NOMO-1 treated with DMSO at 0.1 percent for 48 hours (cell line): ENCODE data around the gene CYP26B1.

ENCODE experiments used
- DNase-seq: peaks from one replicate; lab custom pipeline; 2025; ENCODE audit not compliant: unreplicated experiment; lab: John Stamatoyannopoulos, UW

The CYP26B1 gene, protein sequence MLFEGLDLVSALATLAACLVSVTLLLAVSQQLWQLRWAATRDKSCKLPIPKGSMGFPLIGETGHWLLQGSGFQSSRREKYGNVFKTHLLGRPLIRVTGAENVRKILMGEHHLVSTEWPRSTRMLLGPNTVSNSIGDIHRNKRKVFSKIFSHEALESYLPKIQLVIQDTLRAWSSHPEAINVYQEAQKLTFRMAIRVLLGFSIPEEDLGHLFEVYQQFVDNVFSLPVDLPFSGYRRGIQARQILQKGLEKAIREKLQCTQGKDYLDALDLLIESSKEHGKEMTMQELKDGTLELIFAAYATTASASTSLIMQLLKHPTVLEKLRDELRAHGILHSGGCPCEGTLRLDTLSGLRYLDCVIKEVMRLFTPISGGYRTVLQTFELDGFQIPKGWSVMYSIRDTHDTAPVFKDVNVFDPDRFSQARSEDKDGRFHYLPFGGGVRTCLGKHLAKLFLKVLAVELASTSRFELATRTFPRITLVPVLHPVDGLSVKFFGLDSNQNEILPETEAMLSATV

DNA sequence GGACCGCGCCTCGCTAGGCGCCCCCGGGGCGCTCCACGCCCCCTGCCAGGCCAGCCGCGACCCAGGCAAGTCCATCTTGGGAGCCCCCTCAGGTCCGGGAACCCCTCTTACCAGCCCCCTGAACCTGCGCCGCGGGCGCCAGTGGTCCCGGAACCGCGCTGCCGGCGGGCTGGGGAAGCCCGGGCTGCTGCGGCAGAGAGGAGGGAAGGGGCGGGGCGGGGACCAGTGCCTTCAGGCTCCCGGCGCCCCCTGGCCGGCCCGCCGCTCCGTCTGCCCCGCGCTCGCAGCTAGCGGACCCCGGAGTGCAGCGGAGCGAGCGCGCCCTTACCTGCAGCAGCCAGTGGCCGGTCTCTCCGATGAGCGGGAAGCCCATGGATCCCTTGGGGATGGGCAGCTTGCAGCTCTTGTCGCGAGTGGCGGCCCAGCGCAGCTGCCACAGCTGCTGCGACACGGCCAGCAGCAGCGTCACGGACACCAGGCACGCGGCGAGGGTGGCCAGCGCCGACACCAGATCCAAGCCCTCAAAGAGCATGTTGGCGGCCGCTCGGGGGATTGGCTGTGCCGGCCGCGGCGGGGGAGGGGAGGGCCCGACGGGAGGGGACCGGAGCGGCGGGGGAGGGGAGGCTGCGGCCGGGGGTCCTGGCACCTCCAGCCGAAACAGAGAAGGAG lies at the start of gene CYP26B1:
Gene CYP26B1 (minus strand): TSS at position 560 of the 669 bp plus-strand sequence. CDS start 28 bp downstream, at position 532.
- DNase-seq, result no peak

DNA sequence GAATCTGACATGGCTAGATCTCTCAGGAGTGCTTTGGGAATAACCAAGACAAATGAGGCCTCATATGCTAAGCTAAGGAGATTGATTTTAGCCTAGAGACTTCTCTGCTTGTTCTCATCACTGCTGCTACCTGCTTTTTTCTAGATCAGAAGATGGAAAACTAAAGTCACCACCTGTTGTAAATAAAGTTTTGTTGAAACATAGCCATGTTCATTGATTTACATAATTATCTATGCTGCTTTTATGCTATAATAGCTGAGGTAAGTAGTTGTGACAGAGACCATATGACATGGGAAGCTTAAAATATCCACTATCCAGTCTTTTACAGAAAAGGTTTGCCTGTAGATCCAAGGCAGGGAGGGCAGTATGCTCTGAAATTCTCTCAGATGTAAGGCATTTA lies 46.1 kb upstream of the CYP26B1 start:
- no peak for DNase-seq

DNA sequence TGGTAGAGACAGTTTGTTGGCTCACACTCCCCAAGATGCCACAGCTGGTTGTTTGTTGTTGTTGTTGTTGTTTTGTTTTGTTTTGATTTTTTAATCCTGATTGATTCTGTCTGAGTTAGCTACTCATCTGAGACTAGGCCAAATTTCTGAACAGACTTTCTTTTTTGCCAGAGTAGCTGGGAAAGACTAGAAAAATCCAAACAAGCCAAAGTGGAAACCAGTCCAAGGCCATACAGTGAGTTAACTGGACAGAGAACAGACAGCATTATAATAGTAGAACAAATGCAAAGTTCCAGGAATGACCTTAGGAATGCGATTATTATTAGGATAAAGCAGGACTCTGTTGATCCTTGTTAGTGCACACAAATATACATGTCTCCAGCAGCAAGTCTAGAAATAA lies 43.8 kb upstream of the CYP26B1 start:
- DNase-seq, result no peak

DNA sequence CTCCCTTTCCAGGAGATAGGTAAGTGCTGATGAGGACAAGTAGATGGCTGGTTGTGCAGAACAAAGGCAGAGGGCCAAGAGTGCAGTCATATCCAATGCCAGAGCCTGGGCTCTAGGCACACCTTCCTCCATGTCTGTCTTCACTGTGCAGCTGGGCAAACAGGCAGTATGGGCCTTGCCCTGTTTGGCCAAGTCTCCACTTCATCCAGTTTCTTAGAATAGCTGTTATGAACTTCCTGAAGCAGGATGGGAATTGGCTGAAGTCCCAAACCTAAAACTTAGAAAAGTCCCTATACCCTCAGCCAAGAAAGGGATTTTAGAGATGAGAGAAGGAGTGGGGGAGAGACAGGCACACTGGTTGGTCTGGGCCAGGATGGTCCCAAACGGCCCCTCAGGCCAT lies 37.5 kb upstream of the CYP26B1 start:
- no peak for DNase-seq

DNA sequence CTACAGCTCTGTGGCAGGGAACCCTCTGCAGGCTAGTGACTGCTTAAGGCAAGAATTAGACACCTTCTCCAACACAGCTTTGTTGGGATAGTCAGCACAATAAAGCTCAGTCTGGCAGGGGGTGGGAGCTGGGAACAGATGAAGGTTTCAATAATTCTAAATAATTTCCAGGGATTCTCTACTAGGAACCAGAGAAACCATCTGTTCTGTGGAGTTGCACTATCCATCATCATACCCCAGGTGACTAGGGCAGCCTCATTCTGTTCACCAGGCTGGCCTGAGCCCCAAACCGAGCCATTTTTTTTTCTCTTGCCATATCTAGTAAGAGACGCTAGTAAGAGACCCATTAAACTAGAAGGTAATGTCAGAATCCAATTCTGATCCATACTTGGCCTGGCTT lies 35.8 kb upstream of the CYP26B1 start:
- DNase-seq, result no peak

DNA sequence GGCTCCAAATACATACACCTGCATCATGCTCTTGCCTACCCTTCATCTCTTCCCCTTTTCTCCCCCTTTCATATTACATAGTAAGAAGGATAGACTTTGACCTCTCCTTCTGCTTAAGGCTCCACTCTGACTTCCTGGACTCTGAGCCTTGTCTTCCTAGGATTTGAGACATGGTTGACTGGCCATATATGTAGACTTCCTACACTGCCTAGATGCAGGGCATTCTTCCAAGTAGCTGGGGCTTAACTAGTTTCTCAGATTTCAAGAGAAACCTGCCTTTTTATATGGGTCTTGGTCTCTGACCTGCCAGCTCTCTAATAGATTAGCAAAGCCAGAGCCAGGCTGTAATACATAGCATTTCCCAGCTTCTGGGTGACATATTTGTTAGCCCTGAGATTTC lies 35.4 kb upstream of the CYP26B1 start:
- no peak for DNase-seq

DNA sequence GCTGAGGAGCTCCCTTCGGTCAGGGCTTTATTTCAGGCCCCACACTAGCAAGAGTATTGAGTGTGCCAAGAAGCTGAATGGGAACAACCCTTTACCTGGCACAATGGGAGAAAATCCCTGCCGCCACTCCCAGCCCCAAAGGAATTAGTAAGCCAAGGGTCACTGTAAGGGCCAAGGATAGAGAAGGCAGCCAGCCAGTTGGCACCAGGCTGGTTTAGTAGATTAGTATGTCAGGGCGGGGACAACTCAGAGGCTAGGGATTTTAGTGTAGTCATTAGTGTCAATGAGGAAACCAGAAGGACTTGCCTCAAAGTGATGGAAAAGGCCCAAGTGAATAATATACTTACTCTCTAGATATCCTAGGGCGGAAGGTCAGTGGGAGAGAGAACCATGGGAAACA lies 34.9 kb upstream of the CYP26B1 start:
- DNase-seq, result no peak

DNA sequence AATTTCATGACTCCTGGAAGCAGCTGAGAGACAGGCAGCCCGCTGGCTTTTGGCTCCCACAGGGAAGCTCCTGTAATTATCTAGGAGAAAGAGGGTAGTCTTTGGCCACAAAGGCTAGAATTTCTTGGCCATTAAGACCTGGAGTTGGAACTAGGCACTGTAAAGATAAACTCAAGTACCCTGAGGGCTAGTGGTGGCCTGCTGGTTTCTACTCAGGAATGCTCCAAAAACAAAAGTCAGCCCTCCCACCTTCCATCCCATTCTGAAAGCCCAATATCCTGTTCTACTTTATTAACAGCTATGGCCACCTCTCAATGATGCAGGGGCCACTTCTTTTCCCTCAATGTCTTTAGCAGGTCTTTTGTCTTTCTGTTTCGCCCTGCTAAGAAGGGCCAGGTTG lies 34.0 kb upstream of the CYP26B1 start:
- no peak for DNase-seq

DNA sequence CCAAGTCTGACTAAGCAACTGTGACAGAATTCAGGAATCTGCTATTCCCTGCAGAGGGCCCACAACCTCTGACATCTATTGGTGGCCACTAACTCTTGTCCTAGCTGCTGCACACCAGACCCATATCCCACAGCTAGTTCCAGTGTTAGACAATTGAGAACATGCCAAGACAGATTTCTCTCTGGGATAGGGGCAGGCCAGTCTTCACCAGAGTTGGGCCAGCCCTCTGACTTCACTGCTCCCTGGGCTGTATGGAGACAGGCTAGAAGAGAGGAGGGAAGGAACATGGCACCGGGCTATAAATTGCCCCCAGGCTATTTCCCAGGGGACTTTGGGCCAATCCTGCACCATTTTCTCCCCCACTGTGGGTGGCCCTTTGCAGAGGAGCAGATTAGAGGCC lies 32.7 kb upstream of the CYP26B1 start:
- DNase-seq, result no peak

DNA sequence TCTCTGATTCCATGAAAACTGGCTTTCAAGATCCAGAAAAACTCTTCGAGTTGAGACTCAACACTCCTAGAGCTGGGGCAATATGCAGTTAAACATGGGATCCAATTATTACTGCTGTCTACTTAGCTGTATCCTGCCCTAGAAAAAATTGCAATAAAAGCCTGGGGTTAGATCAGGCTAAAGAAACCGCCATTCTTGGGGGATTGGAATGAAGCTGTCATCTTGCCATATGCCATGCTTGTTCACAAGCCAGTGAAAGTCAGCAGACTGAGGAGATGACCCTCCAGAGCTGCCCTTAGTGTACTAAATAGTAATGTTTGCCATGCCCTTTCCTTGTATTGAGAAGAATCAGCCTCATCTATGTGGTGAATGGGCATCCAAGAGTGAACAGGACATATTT lies 30.9 kb upstream of the CYP26B1 start:
- DNase-seq, result no peak

DNA sequence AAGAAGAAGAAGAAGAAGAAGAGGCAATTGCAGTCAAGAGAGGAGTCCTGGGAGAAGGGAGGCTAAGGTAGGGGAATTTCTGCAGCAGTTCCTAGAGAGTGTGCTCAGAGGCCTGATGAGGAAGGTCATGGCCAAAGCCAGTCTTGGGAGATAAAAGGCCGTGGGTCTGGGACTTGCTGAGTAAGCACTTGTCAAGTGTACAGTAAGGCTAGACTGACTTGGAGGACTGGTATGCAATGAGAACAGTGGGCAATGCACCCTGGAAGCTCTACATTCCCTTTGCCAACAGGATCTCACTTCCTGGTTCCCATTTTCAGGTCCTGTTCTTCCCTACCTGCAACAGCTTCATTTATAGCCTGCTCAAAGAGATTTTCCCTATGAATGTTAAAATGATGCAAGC lies 28.6 kb upstream of the CYP26B1 start:
- no peak for DNase-seq

DNA sequence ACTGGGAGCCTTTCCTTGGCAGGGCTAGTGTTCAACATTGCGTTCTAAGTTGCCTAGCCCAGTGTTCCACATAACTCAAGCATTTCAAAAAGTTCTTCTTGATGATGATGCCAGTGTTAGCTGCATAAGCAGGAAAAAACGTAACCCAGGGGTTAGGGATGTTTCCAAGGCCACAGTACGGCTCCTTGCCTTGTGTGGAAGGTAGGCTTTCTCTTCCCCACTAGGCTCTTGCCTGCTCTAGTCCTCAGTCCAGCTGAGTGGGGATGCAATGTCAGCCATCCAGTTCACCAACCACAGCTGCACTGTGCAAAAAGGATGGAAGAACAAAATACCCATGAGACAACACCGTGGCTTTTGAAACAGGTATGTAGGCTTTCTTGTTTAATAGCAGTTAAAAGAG lies 28.0 kb upstream of the CYP26B1 start:
- DNase-seq, result no peak

DNA sequence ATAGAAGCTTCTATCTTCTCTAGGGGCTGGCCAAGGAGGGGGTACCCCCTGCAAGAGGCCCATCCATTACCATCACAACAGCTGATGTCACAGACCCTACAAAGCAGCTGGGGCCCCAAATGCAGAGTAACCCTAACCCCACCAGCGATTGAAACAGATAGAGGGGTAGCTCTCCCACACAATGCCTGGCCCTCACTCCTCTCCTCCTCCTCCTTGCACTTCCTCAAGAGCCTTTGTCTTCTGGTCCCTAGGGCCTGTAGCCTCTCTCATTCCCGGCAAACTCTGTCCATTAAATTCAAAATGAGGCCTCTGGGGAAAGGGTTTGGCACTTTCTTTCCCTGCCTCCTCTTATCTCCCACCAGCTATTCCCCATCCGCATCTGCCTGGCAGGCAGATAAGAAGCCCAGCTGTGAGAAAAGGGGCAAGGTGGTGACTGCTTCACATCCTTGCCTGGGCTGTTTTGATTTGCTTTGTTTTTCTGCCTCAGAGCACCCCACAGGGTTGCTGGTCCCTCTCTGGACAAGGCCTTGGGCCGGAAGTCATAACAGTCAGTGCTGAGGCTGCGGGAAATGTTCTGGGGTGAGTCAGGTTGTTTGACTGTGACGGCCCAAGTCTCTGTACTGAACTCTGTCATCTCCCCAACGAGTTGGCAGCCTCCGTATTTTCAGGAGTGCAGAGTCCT lies 26.1 kb upstream of the CYP26B1 start:
- DNase-seq, result no peak

DNA sequence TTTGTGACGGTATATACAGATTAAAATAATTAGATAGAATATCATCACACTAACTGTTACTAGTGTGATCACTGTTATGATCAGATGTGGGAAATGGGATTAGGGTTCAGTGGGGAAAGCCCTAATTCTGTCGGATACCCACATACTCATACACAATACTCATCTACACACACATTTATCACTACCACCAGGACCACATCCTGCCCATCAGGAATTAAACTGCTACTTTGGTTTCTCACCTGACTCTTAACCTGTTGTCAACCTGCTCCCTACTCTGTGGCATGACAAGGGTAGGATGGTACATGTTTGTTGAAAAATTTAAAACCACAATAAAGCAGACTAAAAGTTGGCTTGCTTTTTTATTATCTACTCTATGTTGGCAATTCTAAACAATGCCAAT lies 24.8 kb upstream of the CYP26B1 start:
- no peak for DNase-seq

DNA sequence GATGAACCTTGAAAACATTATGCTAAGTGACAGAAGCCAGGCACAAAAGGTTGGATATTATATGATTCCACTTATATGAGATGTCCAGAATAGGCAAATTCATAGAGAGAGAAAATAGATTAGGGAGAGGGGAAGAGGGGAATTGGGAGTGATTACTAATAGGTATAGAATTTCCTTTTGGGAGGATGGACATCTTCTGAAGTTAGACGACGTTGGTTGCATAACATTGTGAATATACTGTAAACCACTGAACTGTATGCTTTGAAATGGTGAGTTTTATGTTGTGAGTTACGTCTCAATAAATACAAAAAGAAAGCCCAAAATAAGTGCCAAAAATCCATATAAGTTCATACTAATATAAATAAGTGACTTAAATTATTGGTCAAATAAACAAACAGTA lies 18.6 kb upstream of the CYP26B1 start:
- DNase-seq, result no peak

DNA sequence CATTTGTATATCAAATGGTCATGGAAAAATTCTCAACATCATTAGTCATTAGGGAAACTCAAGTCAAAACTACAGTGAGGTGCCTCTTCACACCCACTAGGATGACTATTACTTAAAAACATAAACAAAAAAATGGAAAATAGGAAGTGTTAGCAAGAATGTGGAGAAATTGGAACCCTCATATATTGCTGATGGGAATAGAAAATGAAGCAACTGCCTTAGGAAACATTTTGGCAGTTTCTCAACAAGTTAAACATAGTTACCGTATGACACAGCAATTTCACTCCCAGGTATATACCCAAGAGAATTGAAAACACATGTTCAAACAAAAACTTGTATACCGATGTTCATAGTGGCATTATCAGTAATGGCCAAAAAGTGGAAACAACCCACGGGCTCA lies 18.1 kb upstream of the CYP26B1 start:
- DNase-seq, result no peak

DNA sequence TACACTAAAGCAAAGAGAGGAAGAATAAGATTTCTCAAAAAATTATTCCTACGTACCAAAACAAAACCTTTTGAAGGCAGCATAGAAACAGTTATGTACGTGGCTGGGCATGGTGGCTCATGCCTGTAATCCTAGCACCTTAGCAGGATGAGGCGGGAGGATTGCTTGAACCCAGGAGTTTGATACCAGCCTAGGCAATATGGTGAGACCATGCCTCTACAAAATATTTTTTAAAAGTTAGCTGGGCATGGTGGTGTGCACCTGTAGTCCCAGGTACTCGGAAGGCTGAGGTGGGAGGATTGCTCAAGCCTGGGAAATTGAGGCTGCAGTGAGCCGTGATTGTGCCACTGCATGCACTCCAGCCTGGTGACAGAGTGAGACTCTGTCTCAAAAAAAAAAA lies 14.9 kb upstream of the CYP26B1 start:
- DNase-seq, result no peak

DNA sequence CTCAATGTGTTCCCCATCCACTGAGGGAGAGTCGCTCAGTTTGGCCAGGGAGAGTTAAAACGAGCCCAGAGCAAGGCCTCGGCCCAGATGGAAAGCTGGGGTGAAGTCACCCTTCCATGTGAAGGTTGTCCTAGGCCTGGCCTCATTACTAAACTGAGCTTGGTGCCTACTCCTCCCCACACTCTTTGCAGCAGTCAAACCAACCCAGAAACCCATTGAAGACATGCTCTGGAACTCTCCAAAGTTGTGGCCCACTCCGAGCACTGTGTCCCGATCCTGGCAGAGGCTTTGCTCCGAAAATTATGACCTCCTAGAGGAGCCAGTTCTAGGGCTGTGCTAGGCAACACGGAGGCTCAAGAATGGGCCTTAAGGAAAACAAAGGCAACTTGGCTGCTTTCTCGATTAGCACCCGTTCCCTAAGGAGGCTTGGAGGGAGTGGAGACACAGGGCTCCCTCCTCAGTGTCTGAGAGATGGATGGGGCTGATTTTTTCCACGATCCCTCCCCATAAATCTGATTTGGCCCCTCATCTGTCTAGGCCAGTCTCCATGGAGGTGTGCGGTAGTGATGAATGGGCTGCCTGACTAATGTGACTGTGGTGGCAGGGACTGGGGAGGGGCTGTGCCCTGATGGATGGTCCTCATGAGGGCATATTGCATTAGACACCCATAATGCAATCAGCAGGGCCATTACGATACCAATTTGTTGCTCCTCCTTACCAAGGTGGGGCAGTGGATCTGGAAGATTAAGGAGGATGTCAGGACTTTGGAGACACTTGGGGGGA lies 11.7 kb upstream of the CYP26B1 start:
- no peak for DNase-seq

DNA sequence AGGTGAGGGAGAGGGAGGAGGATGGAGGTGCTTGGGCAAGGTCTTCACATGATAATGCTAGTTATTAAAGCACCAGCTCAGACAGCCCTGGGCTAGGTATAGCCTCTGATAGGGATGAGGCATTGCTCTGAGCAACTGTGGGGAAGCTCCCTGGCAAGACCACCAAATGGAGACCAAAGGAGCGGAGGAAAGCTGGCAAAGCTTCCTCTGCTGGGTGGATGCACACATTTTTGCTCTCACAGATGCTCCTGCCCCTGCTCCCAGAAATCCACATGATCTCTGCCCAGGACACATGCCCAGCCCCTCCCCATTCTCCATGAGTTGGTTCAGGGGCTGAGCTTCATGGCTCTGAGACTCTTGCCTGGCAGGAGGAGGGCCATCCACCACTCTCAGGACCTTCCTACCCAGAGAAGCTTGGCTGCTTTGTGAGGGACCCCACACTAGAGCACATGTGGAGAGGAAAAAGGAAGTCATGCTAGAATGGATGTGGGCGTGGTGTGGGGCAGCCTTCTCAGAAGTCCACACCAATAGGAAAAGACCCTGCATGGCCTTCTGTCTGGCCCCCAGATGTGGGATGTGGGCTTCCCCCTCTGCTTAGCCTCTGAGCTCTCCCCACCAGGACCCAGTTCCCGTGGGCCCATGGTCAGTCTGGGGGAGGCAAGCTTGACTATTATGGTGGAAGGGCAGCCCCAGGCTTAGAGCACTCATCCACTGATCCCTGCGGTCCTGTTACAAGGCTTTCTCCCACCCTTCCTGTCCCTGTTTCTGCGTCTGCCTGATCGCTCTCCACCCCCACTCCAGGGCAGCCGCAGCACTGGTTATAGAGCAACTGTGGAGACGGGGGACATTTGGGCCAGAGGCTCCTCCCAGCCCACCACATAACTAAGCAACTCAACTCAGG lies 10.5 kb upstream of the CYP26B1 start:
- no peak for DNase-seq

DNA sequence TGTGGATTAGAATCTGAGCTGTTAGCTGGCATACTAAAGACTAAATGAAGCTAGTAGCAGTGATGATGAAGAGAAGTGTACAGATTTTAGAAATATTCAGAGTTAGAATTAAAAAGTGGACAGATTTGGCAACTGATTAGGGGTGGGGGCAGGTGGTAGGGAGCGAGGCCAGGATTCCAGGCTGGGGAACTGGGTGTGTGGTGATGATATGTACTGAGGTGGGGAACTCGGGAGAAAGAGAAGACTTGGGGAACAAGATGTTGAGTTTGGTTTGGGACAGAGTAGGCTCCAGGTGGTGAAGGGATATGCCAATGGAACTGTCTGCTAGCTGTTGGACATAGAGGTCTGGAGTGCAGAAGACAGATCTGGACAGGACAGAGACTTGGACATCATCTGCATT lies 9.2 kb upstream of the CYP26B1 start:
- DNase-seq, result no peak
